ENCODE measurements around the gene NELFA. TPM values are rescaled to one million over a fixed set of nuclear protein-coding genes. Genes with fewer than 3 reads are reported as not detected.

NELFA gene
- total RNA-seq, 1 experiment from 2014 or later = 58.3 TPM

DNA sequence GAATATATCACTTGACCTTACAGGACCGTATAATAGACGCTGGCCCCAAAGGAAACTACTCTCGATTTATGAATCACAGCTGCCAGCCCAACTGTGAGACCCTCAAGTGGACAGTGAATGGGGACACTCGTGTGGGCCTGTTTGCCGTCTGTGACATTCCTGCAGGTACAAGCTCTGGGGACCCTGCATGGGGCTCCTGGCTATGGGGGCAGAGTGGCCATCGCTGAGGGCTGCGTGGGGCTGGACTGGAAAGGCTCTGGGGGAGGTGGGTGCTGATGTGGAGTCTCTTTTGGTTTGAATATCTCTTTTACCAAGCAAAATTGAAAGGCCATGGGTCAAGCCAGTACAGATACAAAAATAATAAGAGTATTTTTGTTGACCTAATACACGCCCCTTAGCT, 33.9 kb downstream of the NELFA start:
- H3K4me3 ChIP-seq (ENCODE audit: low read depth, low read length, poor library complexity, severe bottlenecking) = no peak overlapping the region
- intact Hi-C loops (cut with micrococcal nuclease; ENCODE audit: unreplicated experiment) = no loop called here
- H3K4me1 ChIP-seq (ENCODE audit: insufficient read depth, low read length, poor library complexity, severe bottlenecking) = peaks cover 5% of the 10 kb centered on the region
- TF ChIP-seq, protein P1, sequence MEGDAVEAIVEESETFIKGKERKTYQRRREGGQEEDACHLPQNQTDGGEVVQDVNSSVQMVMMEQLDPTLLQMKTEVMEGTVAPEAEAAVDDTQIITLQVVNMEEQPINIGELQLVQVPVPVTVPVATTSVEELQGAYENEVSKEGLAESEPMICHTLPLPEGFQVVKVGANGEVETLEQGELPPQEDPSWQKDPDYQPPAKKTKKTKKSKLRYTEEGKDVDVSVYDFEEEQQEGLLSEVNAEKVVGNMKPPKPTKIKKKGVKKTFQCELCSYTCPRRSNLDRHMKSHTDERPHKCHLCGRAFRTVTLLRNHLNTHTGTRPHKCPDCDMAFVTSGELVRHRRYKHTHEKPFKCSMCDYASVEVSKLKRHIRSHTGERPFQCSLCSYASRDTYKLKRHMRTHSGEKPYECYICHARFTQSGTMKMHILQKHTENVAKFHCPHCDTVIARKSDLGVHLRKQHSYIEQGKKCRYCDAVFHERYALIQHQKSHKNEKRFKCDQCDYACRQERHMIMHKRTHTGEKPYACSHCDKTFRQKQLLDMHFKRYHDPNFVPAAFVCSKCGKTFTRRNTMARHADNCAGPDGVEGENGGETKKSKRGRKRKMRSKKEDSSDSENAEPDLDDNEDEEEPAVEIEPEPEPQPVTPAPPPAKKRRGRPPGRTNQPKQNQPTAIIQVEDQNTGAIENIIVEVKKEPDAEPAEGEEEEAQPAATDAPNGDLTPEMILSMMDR (conservative IDR thresholded peaks at IDR 0.05; ENCODE audit: low read depth, low read length) = no peak
- TF ChIP-seq EZH2 (IDR thresholded peaks at IDR 0.05; ENCODE audit: borderline replicate concordance, low read depth, low read length, poor library complexity, severe bottlenecking) = no peak
- H3K9me3 ChIP-seq (ENCODE audit: low read depth, low read length, poor library complexity, severe bottlenecking) = no peaks in the 10 kb centered on the region
- no TSS peak for BruUV-seq (replicated peaks)
- DNase-seq (ENCODE audit: low spot score) = no peak
- POLR2A ChIA-PET (ENCODE audit: low non-redundant PET) = no interaction called here
- H3K36me3 ChIP-seq (ENCODE audit: insufficient read depth, low read length, poor library complexity, severe bottlenecking) = peaks cover 83% of the 10 kb centered on the region
- CTCF ChIA-PET = no interaction called here
- H3K27me3 ChIP-seq (replicated peaks; ENCODE audit: insufficient read depth, low read depth, low read length, poor library complexity) = no peaks in the 10 kb centered on the region
- H3K27ac ChIP-seq (ENCODE audit: low read depth, low read length, poor library complexity, severe bottlenecking) = no peak overlapping the region

DNA sequence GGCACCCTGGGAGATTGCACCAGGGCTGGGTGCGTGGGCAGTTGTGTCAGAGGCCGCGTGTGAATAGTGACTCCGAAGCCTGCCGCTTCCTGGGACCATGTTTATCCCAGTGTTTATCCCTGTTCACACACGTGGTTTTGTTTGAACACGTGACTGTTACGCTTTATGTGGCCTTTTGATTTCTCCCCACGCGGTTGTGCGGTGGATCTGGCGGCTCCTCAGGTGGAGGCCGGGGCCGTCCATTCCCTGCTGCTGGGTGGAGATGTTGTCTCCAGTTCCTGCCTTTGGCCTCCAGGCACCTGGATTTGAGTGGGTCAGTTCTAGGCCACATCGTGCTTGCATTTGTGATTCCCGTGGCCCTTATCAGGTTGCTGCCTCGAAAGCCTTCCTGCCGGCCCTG, 35.1 kb downstream of the NELFA start:
- Histone ChIP-seq H3K27me3 (replicated peaks; ENCODE audit: insufficient read depth, low read depth, low read length, poor library complexity) (no peaks in the 10 kb centered on the region), H3K36me3 (ENCODE audit: insufficient read depth, low read length, poor library complexity, severe bottlenecking) (peaks cover 83% of the 10 kb centered on the region), H3K4me1 (ENCODE audit: insufficient read depth, low read length, poor library complexity, severe bottlenecking) (no peaks in the 10 kb centered on the region), H3K4me3 (ENCODE audit: low read depth, low read length, poor library complexity, severe bottlenecking) (no peak overlapping the region), H3K27ac (ENCODE audit: low read depth, low read length, poor library complexity, severe bottlenecking) (no peak overlapping the region), H3K9me3 (ENCODE audit: low read depth, low read length, poor library complexity, severe bottlenecking) (no peaks in the 10 kb centered on the region)
- DNase-seq (ENCODE audit: low spot score) = no peak
- intact Hi-C loops (cut with micrococcal nuclease; ENCODE audit: unreplicated experiment) = no loop called here
- no TSS peak for BruUV-seq (replicated peaks)
- POLR2A ChIA-PET (ENCODE audit: low non-redundant PET) = no interaction called here
- TF ChIP-seq, protein P1 (conservative IDR thresholded peaks at IDR 0.05; ENCODE audit: low read depth, low read length) = no peak
- TF ChIP-seq EZH2 (IDR thresholded peaks at IDR 0.05; ENCODE audit: borderline replicate concordance, low read depth, low read length, poor library complexity, severe bottlenecking) = no peak
- CTCF ChIA-PET = no interaction called here

DNA sequence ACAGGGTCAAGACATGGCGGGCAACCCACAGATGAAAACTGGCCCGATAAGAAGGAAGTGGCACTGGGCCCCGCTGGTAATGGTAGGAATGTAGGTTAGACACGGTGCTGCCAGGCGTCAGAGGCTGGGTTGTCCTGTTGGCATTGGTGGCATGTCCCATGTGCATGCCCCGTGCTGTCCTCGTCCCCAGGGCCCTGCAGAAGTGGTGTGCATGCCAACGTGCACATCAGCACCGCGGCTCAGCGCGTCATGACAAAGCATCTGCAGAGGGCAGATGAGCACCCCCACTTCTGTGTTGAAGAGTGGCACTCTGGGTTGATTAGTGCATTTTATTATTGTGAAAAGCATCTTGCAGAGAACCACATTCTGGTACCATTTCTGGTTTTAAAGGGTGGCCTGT, 35.6 kb downstream of the NELFA start:
- ChIA-PET POLR2A (ENCODE audit: low non-redundant PET) (no interaction called here), CTCF (no interaction called here)
- no peak for TF ChIP-seq EZH2 (IDR thresholded peaks at IDR 0.05; ENCODE audit: borderline replicate concordance, low read depth, low read length, poor library complexity, severe bottlenecking)
- TF ChIP-seq, protein P1 (conservative IDR thresholded peaks at IDR 0.05; ENCODE audit: low read depth, low read length) = no peak
- H3K9me3 ChIP-seq (ENCODE audit: low read depth, low read length, poor library complexity, severe bottlenecking) = no peaks in the 10 kb centered on the region
- no peak for DNase-seq (ENCODE audit: low spot score)
- H3K27me3 ChIP-seq (replicated peaks; ENCODE audit: insufficient read depth, low read depth, low read length, poor library complexity) = no peaks in the 10 kb centered on the region
- peaks cover 83% of the 10 kb centered on the region for H3K36me3 ChIP-seq (ENCODE audit: insufficient read depth, low read length, poor library complexity, severe bottlenecking)
- intact Hi-C loops (cut with micrococcal nuclease; ENCODE audit: unreplicated experiment) = no loop called here
- no peak overlapping the region for H3K27ac ChIP-seq (ENCODE audit: low read depth, low read length, poor library complexity, severe bottlenecking)
- no peak overlapping the region for H3K4me3 ChIP-seq (ENCODE audit: low read depth, low read length, poor library complexity, severe bottlenecking)
- no TSS peak for BruUV-seq (replicated peaks)
- H3K4me1 ChIP-seq (ENCODE audit: insufficient read depth, low read length, poor library complexity, severe bottlenecking) = no peaks in the 10 kb centered on the region
